ENCODE data around the gene FSD2.
A peak's percentile ranks its signal among the peaks of the same experiment; 100 is the strongest.
"Not testable (repeated sequence)": the region's sequence is repeated elsewhere in the genome, so short reads cannot be mapped to it uniquely, and the experiment has no call there.

Gene FSD2

GRCh38 chr15:82831894-82832600, 26.2 kb upstream of the FSD2 start:
- no peak for DNase-seq

DNA sequence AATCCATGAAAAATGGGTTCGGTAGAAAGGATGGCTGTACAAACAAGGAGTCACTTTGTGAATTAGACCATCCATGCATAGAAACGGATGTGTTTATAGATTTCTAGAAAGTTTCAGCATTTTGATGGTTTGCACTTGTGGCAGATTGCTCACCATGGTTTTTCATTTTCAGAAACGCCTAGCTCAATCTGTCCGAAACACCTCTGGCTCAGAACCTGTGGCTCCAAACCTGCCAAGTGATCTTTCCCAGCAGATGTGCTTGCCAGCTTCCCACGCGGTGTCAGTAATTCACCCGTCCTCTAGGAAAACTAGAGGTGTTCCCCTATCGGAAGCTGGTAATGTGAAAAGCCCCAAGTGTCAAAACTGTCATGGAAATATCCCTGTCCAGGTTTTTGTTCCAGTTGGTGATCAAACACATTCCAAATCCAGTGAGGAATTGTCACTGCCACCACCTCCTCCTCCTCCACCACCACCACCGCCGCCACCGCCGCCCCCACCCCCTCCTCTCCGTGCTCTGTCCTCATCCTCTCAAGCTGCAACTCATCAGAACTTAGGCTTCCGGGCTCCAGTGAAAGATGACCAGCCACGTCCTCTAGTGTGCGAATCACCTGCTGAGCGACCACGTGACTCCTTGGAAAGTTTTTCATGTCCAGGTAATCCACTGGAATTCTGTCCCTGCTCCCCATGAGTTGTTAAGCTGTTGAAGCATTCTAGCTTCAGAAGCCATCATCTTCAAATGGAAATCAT, 24.7 kb upstream of the FSD2 start:
- DNase-seq = no peak

DNA sequence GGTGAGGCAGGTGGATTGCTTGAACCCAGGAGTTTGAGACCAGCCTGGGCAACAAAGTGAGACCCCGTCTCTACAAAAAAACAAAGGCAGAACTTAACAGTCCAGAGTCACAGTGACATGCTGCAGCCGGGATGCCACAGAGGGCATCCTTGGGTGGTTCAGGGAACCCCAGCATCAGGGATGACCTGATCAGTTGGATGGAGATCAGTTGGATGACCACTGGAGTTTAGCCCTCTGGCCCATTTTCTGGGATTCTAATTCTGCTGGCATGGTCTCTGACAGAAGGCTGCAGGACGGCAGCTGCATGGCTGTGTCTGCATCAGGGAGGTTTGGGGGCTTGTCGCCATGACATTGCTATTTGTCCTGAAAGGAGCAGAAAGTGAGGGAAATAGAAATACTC, 23.4 kb upstream of the FSD2 start:
- no peak for DNase-seq

- DNase-seq = no peak
Observed at GRCh38 chr15:82828075-82828474, 22.2 kb upstream of the FSD2 start.

GRCh38 chr15:82823049-82823448, 17.2 kb upstream of the FSD2 start:
- DNase-seq = no peak

DNA sequence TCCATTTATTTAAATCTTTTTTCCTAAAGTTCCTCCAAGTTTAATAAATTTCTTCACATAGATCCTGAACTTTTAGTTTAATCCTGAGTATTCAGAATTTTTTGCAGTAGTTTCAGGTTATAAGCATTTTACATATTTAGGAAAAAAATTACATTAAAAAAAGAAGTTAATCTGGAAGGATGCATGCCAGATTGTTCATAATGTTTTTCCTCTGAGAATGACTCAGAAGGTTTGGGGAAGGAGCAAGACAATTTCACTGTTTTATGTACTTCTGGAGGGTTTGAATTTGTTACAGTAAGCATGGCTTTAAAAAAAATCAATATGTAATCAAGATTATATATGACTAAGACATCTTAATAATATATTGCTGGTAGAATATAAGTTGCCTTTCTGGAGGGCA, 16.0 kb upstream of the FSD2 start:
- not testable (repeated sequence) for DNase-seq

DNA sequence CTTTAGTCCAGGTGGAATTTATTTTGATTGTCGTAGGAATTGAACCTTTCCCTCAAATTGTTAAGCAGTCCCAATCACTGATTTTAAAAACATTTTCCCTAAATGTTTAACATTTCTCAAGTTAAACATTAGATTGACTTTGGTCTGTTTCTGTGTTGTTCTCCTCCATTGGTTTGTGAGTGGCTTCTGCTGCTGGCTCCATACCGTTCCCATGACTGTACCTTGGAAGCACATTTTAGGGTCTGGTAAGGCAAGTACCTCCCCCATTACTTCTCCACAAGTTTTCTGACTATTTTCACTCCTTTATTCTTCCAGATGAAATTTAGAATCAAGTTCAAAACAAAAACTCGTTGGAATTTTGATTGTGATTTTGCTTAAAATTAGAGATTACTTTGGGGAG, 15.5 kb upstream of the FSD2 start:
- DNase-seq = not testable (repeated sequence)

DNA sequence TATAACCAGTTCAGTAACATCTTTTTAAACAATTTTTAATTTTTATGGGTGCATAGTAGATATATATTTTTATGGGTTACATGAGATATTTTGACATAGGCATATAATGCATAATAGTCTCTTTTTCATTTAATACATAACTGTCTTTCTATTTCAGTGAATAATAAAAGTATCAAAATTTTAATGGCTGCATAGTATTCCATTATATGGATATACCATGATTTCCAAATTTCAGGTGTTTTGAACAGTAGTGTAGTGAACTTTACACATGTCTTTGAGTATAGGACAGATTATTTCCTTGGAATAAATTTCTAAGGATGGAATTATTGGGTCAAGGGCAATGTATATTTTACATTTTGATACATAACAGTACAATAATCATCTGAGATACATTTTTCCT, 14.3 kb upstream of the FSD2 start:
- DNase-seq = no peak

GRCh38 chr15:82812994-82813393, 7.1 kb upstream of the FSD2 start:
- DNase-seq = no peak

DNA sequence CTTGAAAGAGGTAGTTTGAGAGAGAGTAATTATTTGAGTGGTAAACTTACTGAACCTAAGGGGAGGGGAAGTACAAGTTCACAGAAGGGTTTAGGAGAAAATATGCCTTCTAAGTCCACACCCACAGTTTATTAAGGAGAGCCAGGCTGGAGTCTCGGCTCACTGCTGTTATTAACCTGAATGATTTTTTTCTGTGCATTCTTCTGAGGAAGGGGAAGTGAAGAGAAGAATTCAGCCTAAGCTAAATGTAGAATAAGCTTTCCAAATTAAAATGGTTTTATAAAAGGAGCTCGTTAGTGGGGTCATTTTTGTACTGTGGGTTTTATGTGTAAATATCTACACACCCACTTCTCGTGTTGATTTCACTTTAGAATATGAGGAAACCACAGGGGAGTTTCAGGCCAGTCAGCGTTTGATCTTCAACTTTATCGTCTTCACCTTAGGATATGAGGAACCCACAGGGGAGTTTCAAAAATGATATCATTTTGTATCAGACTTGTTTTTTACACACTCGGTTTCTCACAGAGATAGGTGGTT, 5.1 kb upstream of the FSD2 start:
- no peak for DNase-seq

- peak in 13 of 56 donors; percentile 5 to 69 (median 44) for DNase-seq
Observed at GRCh38 chr15:82810061-82810889, 4.4 kb upstream of the FSD2 start.

GRCh38 chr15:82809308-82810060, 3.6 kb upstream of the FSD2 start, which contains the start of gene WHAMM:
Gene WHAMM, plus strand, starts transcription at chr15:82809628. Its CDS starts 99 bp downstream, at chr15:82809727.
- DNase-seq = peak; percentile 69 to 99 (median 96)

GRCh38 chr15:82808634-82809041, 2.8 kb upstream of the FSD2 start:
- no peak for DNase-seq

DNA sequence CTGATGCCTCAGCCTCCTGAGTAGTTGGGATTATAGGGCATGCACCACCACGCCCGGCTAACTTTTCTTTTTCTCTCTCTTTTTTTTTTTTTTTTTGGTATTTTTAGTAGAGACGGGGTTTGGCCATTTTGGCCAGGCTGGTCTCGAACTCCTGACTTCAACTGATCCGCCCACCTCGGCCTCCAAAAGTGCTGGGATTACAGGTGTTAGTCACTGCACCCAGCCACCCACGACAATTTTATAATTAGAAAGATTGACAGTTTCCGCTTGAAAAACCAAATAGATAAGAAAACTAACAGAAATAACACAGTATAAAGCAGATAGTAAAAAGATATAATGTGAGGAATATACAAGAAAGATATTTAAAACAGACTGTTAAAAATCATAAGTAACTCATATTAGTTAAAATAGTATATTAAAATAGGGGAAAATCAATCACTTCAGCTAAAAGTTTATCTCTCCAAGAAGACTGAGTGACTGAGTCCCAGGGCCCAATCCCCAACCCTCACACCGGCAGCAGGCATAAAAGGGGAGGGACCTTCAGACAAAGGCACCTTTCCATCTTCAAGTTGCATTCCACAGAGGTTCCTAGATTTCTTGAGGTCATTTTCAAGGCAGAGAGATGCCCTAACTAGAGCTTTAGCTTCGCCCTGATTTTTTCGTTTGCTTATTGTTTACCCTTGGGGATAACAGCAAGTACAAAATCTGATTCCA, 2.2 kb upstream of the FSD2 start:
- DNase-seq = no peak

GRCh38 chr15:82804575-82804949, 1.3 kb downstream of the FSD2 start:
- no peak for DNase-seq

GRCh38 chr15:82803793-82804574, 1.9 kb downstream of the FSD2 start:
- no peak for DNase-seq

GRCh38 chr15:82802497-82802896, 3.4 kb downstream of the FSD2 start:
- DNase-seq = no peak

GRCh38 chr15:82799183-82799841, 6.6 kb downstream of the FSD2 start:
- DNase-seq = no peak

Measured in amygdala (tissue), 56 donors.